Endothelial cell of umbilical vein (primary cell): ENCODE measurements around the gene PHAF1. TPM values are rescaled to one million over a fixed set of nuclear protein-coding genes. Genes with fewer than 3 reads are reported as not detected.

Experiments
- BruUV-seq: library from RNA; stranded (reverse); fragments of 400-500 nt; replicated peaks from 2 replicates; lab custom pipeline; 2021; lab: Mats Ljungman, UMichigan
- CTCF ChIA-PET: fragments of 300-600, 350-600 bp; sonication (Branson Sonifier 250); formaldehyde crosslinking; loops from one replicate; lab custom pipeline; 2021; ENCODE audit warnings: antibody characterized with exemption, inconsistent platforms; lab: Charles Lee
- POLR2A ChIA-PET: fragments of 300-600, 350-600 bp; sonication (Branson Sonifier 250); formaldehyde crosslinking; loops from one replicate; lab custom pipeline; 2021; ENCODE audit warnings: antibody characterized with exemption, inconsistent platforms; lab: Charles Lee
- DNase-seq: peaks from one replicate; pipeline ENCODE4 v3.0.0-alpha.2; 2011; ENCODE audit warnings: low read depth, low spot score
- FAIRE-seq: peaks from 2 replicates; lab custom pipeline; 2011; peaks lifted over from hg19 to GRCh38; lab: Jason Lieb, UNC
- H2AFZ ChIP-seq: 2 replicates; pipeline ENCODE4 v1.6.0; 2012; ENCODE audit warnings: low read depth, low read length, control low read depth, inconsistent platforms
- H3K27ac ChIP-seq: 2 replicates; pipeline ENCODE4 v1.5.1; 2011; ENCODE audit warnings: low read depth, mild to moderate bottlenecking, control low read depth, low read length, moderate library complexity; ENCODE audit not compliant: insufficient read depth
- H3K27me3 ChIP-seq, 2 experiments: 2 replicates each; pipeline versions ENCODE4 v1.6.0 to v1.6.1; 2011; ENCODE audit warnings: low read length in 2 of 2, mixed read lengths in 1 of 2; ENCODE audit not compliant: control insufficient read depth in 2 of 2, insufficient read depth in 2 of 2
- H3K36me3 ChIP-seq, 2 experiments: 2 replicates in 1 of 2; 3 replicates in 1 of 2; pipeline ENCODE4 v1.5.1; 2011; ENCODE audit warnings: low read length in 2 of 2, mild to moderate bottlenecking in 1 of 2, moderate library complexity in 1 of 2; ENCODE audit not compliant: control insufficient read depth in 2 of 2, insufficient read depth in 2 of 2; ENCODE audit errors: extremely low read depth in 1 of 2
- H3K4me1 ChIP-seq: 3 replicates; pipeline ENCODE4 v1.5.1; 2011; ENCODE audit warnings: mild to moderate bottlenecking, low read length; ENCODE audit not compliant: control insufficient read depth, insufficient read depth; ENCODE audit errors: extremely low read depth
- H3K4me2 ChIP-seq: 2 replicates; pipeline ENCODE4 v1.6.1; 2011; ENCODE audit warnings: low read length, control low read depth, mixed read lengths; ENCODE audit not compliant: insufficient read depth
- H3K4me3 ChIP-seq, 3 experiments: fragments of 200-600 bp in 1 of 3; sonication (generic), shearing (Covaris generic) in 1 of 3; replicated peaks in 1 of 3; 2 replicates each; pipeline ENCODE4 v1.5.1; 2011 to 2016; ENCODE audit warnings: control low read depth in 3 of 3, low read length in 3 of 3, mild to moderate bottlenecking in 2 of 3, inconsistent platforms in 1 of 3, low read depth in 1 of 3, moderate library complexity in 1 of 3; ENCODE audit not compliant: insufficient read depth in 1 of 3
- H3K79me2 ChIP-seq: 2 replicates; pipeline ENCODE4 v1.6.0; 2012; ENCODE audit warnings: low read length, inconsistent platforms; ENCODE audit not compliant: control insufficient read depth, insufficient read depth
- H3K9ac ChIP-seq: replicated peaks from 2 replicates; pipeline ENCODE3; 2011; ENCODE audit warnings: low read length, control low read depth; ENCODE audit not compliant: insufficient read depth; ENCODE audit errors: extremely low read depth
- H3K9me1 ChIP-seq: replicated peaks from 3 replicates; pipeline ENCODE4 v1.6.0; 2011; ENCODE audit warnings: mild to moderate bottlenecking, low read length; ENCODE audit not compliant: control insufficient read depth, insufficient read depth; ENCODE audit errors: extremely low read depth
- H3K9me3 ChIP-seq: replicated peaks from 2 replicates; pipeline ENCODE4 v1.5.1; 2012; ENCODE audit warnings: low read length, inconsistent platforms; ENCODE audit not compliant: control insufficient read depth, insufficient read depth
- H4K20me1 ChIP-seq: replicated peaks from 2 replicates; pipeline ENCODE3; 2011; ENCODE audit warnings: mild to moderate bottlenecking, low read length; ENCODE audit not compliant: control insufficient read depth, insufficient read depth; ENCODE audit errors: extremely low read depth
- CTCF ChIP-seq, 2 donors: IDR thresholded peaks; 1 replicate in 1 of 2; 2 replicates in 1 of 2; pipeline ENCODE4 v1.5.1; 2011; ENCODE audit warnings: low read length in 2 of 2, mild to moderate bottlenecking in 2 of 2, moderate library complexity in 2 of 2, control low read depth in 1 of 2, inconsistent platforms in 1 of 2, low read depth in 1 of 2; ENCODE audit not compliant: insufficient read depth in 1 of 2; ENCODE audit errors: extremely low read depth in 1 of 2
- EZH2 ChIP-seq: IDR thresholded peaks from 2 replicates; pipeline ENCODE4 v1.6.1; 2012; ENCODE audit warnings: borderline replicate concordance, low read depth, mild to moderate bottlenecking, moderate library complexity, low read length, inconsistent platforms; ENCODE audit not compliant: severe bottlenecking
- FOS ChIP-seq: IDR thresholded peaks from 2 replicates; pipeline ENCODE4 v1.6.1; 2011; ENCODE audit warnings: mild to moderate bottlenecking, low read length, moderate library complexity, borderline replicate concordance; ENCODE audit not compliant: insufficient read depth
- GATA2 ChIP-seq: IDR thresholded peaks from 2 replicates; pipeline ENCODE4 v1.7.0; 2011; ENCODE audit warnings: low read depth, mild to moderate bottlenecking, moderate library complexity, mixed read lengths, low read length; ENCODE audit not compliant: insufficient read length, insufficient read depth
- JUN ChIP-seq: IDR thresholded peaks from 2 replicates; pipeline ENCODE4 v1.6.1; 2011; ENCODE audit warnings: borderline replicate concordance, low read depth; ENCODE audit not compliant: insufficient read length, insufficient read depth
- MAX ChIP-seq: IDR thresholded peaks from 2 replicates; pipeline ENCODE4 v1.6.1; 2011; ENCODE audit not compliant: insufficient read depth, insufficient read length
- MYC ChIP-seq: IDR thresholded peaks from one replicate; pipeline ENCODE4 v1.6.1; 2011; ENCODE audit warnings: mild to moderate bottlenecking, low read depth, low read length
- POLR2A ChIP-seq: IDR thresholded peaks from 2 replicates; pipeline ENCODE4 v1.6.1; 2012; ENCODE audit warnings: low read depth, mild to moderate bottlenecking, control low read depth, low read length
- POLR2AphosphoS5 ChIP-seq: IDR thresholded peaks from 2 replicates; pipeline ENCODE4 v1.6.1; 2012; ENCODE audit warnings: low read depth, mild to moderate bottlenecking, control low read depth, low read length, moderate library complexity; ENCODE audit not compliant: insufficient read depth
- dilution Hi-C: fragments of 300-500 bp; cut with MboI; formaldehyde crosslinking; loops from one replicate; pipeline ENCODE4 v1.15.0; 2019; ENCODE audit warnings: low sequenced_read_pairs; ENCODE audit not compliant: extremely low pct_ligation_motif_present
- intact Hi-C: fragments of 100-400 bp; cut with micrococcal nuclease; formaldehyde crosslinking; loops from one replicate; pipeline ENCODE4 v1.10.0; 2022
- polyA plus RNA-seq, 4 experiments: library from polyadenylated mRNA; depleted of rRNA in 3 of 4; stranded (reverse) in 3 of 4; unstranded in 1 of 4; fragments of >200 nt; gene quantifications; 2 replicates each; pipeline versions ENCODE4 v1.2.1 to v1.2.3, GENCODE V29; 2011 to 2012; ENCODE audit warnings: missing spikeins in 1 of 4
- total RNA-seq: library from RNA; stranded (reverse); gene quantifications from 2 replicates; pipeline ENCODE4 v1.2.3, GENCODE V29; 2021

PHAF1 gene
- total and polyA plus RNA-seq, 2 donors (not counting 3 experiments of a cell fraction or from before 2014, with no cell fraction given) = 18.5 to 21.9 TPM

GRCh38 chr16:67177743-67178699, 68.3 kb downstream of the PHAF1 start:
- Histone ChIP-seq H3K4me2 (no peak overlapping the region), H2AFZ (no peak overlapping the region), H3K27ac (no peak overlapping the region), H3K27me3 (no peaks in the 10 kb centered on the region), H3K36me3 (no peaks in the 10 kb centered on the region), H3K9me1 (no peaks in the 10 kb centered on the region), H3K9ac (no peak overlapping the region), H4K20me1 (no peaks in the 10 kb centered on the region), H3K4me1 (peaks cover 35% of the 10 kb centered on the region), H3K4me3 (peak overlapping the region in 1 of 3 experiments; percentile 21), H3K9me3 (no peaks in the 10 kb centered on the region), H3K79me2 (peaks cover 10% of the 10 kb centered on the region)
- BruUV-seq = no TSS peak
- ChIA-PET CTCF (interaction anchor here (1.0 to 1.9 kb wide), 6 partner anchors 7 to 220 kb away, joined by 3 to 9 read pairs (median 4); partner anchors contain the start of gene NOL3), POLR2A (interaction anchor here (0.7 kb wide), 2 partner anchors 26 to 50 kb away, joined by 5 to 9 read pairs; no protein-coding TSS in a partner anchor)
- intact Hi-C loops = no loop called here
- no peak for TF ChIP-seq JUN
- TF ChIP-seq CTCF (IDR thresholded peaks at IDR 0.05; ENCODE audit: extremely low read depth in 1 of 2, insufficient read depth in 1 of 2, low read depth in 1 of 2, low read length in 2 of 2) = peak in 1 of 2 donors; percentile 18
- no peak for TF ChIP-seq GATA2
- TF ChIP-seq MAX = no peak
- TF ChIP-seq POLR2AphosphoS5 = peak; percentile 43
- TF ChIP-seq FOS = no peak
- TF ChIP-seq EZH2 = no peak
- no peak for TF ChIP-seq MYC
- no peak for TF ChIP-seq POLR2A
- dilution Hi-C loops = no loop called here
- FAIRE-seq (peak; percentile 42), DNase-seq (peak; percentile 42)
